ENCODE measurements around the gene OSBPL3.

- TF ChIP-seq CTCF (IDR thresholded peaks at IDR 0.05; ENCODE audit: low read length) (no peak), EZH2phosphoT487 (IDR thresholded peaks at IDR 0.05; ENCODE audit: low read length) (no peak), EZH2 (optimal IDR thresholded peaks at IDR 0.05; ENCODE audit: low read depth, low read length) (no peak)
These were observed 5.7 kb downstream of the OSBPL3 start for GRCh38 chr7:24974026-24974832.

Measured in MM.1S (cell line).